NCI-H1694 treated with DMSO at 0.1 percent for 48 hours (cell line): Measurements from ENCODE around the gene STX7.
A peak's percentile ranks its signal among the peaks of the same experiment; 100 is the strongest.
"Not testable (repeated sequence)": the region's sequence is repeated elsewhere in the genome, so short reads cannot be mapped to it uniquely, and the experiment has no call there.

ENCODE experiments used
- DNase-seq: peaks from one replicate; lab custom pipeline; 2025; lab: John Stamatoyannopoulos, UW

Gene STX7

GRCh38 chr6:132512638-132513632 is at the start of gene STX7:
Gene STX7, minus strand, starts transcription at chr6:132513116. Its CDS starts 9,586 bp downstream, at chr6:132503530.
- DNase-seq = peak; percentile 60

- not testable (repeated sequence) for DNase-seq
Measured at GRCh38 chr6:132560087-132560486, 47.2 kb upstream of the STX7 start.

- DNase-seq = no peak
Measured at GRCh38 chr6:132552372-132552771, 39.5 kb upstream of the STX7 start, which contains the start of gene TAAR8. Gene TAAR8, plus strand, starts transcription at chr6:132552672. Its CDS starts 21 bp downstream, at chr6:132552693.

GRCh38 chr6:132551214-132551613 is 38.3 kb upstream of the STX7 start:
- no peak for DNase-seq

GRCh38 chr6:132548746-132549463 is 36.0 kb upstream of the STX7 start:
- no peak for DNase-seq

- DNase-seq = no peak
Measured at GRCh38 chr6:132544826-132545225, 31.9 kb upstream of the STX7 start.

GRCh38 chr6:132537977-132538376 is 25.1 kb upstream of the STX7 start, which contains the start of gene TAAR9:
Gene TAAR9, plus strand, starts transcription at chr6:132538277. Its CDS starts 13 bp downstream, at chr6:132538290.
- DNase-seq = no peak

GRCh38 chr6:132537145-132537544 is 24.2 kb upstream of the STX7 start:
- DNase-seq = no peak

GRCh38 chr6:132534546-132534945 is 21.6 kb upstream of the STX7 start:
- DNase-seq = not testable (repeated sequence)

GRCh38 chr6:132530293-132530974 is 17.5 kb upstream of the STX7 start:
- peak; percentile 23 for DNase-seq

- DNase-seq = no peak
Measured at GRCh38 chr6:132527791-132528190, 14.9 kb upstream of the STX7 start.

GRCh38 chr6:132526461-132526860 is 13.5 kb upstream of the STX7 start:
- no peak for DNase-seq

- DNase-seq = no peak
Measured at GRCh38 chr6:132525866-132526265, 12.9 kb upstream of the STX7 start.

GRCh38 chr6:132524646-132525045 is 11.7 kb upstream of the STX7 start:
- no peak for DNase-seq

- no peak for DNase-seq
Measured at GRCh38 chr6:132520953-132521352, 8.0 kb upstream of the STX7 start.

- DNase-seq = no peak
Measured at GRCh38 chr6:132515386-132515785, 2.5 kb upstream of the STX7 start.

- no peak for DNase-seq
Measured at GRCh38 chr6:132513831-132514545, 1.1 kb upstream of the STX7 start.

GRCh38 chr6:132512342-132512637 is 626 bp downstream of the STX7 start:
- no peak for DNase-seq

GRCh38 chr6:132511831-132512220 is 1.1 kb downstream of the STX7 start:
- no peak for DNase-seq

- DNase-seq = no peak
Measured at GRCh38 chr6:132511210-132511830, 1.6 kb downstream of the STX7 start.
